ENCODE measurements around the gene PDE4D.

DNA sequence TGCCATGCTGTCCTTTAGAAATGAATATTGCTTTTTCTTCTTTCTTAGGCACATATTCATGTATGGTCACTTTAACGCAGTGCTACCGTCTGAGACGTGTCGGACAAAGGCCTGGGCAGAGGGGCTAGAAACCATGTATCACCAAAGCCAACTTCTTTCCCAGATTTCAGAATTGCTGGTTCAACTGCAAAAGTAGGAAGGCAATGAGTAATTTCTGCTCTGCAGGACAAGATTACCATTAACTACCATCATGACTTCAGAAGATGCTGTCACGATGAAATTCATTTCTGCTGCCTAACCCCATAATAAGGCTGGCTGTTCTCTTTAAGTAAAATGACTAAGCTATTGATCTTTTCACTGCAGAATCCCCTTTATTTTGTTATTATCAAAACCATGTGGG lies 306.7 kb downstream of the PDE4D start:
- TF ChIP-seq, protein P1, sequence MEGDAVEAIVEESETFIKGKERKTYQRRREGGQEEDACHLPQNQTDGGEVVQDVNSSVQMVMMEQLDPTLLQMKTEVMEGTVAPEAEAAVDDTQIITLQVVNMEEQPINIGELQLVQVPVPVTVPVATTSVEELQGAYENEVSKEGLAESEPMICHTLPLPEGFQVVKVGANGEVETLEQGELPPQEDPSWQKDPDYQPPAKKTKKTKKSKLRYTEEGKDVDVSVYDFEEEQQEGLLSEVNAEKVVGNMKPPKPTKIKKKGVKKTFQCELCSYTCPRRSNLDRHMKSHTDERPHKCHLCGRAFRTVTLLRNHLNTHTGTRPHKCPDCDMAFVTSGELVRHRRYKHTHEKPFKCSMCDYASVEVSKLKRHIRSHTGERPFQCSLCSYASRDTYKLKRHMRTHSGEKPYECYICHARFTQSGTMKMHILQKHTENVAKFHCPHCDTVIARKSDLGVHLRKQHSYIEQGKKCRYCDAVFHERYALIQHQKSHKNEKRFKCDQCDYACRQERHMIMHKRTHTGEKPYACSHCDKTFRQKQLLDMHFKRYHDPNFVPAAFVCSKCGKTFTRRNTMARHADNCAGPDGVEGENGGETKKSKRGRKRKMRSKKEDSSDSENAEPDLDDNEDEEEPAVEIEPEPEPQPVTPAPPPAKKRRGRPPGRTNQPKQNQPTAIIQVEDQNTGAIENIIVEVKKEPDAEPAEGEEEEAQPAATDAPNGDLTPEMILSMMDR (IDR thresholded peaks at IDR 0.05) = no peak
- no peak for TF ChIP-seq POLR2A (IDR thresholded peaks at IDR 0.05)

Measured in heart left ventricle (tissue), 13 donors.